Bronchial epithelial cell (primary cell): ENCODE measurements around the gene CARD10. TPM values are rescaled to one million over a fixed set of nuclear protein-coding genes. Genes with fewer than 3 reads are reported as not detected.
A peak's percentile ranks its signal among the peaks of the same experiment; 100 is the strongest.

Experiments
- DNase-seq: peaks from one replicate; pipeline ENCODE4 v3.0.0-alpha.2; 2010; ENCODE audit warnings: low read depth
- FAIRE-seq: peaks from 2 replicates; lab custom pipeline; 2011; peaks lifted over from hg19 to GRCh38; lab: Jason Lieb, UNC
- H3K27me3 ChIP-seq: 2 replicates; pipeline ENCODE4 v1.5.1; 2011; ENCODE audit warnings: low read length; ENCODE audit not compliant: control insufficient read depth, insufficient read depth
- H3K36me3 ChIP-seq: 2 replicates; pipeline ENCODE4 v1.5.1; 2011; ENCODE audit warnings: low read length; ENCODE audit not compliant: control insufficient read depth, insufficient read depth
- H3K4me3 ChIP-seq: 2 replicates; pipeline ENCODE4 v1.5.1; 2011; ENCODE audit warnings: mild to moderate bottlenecking, low read depth, low read length, control low read depth
- CTCF ChIP-seq: IDR thresholded peaks from 2 replicates; pipeline ENCODE4 v1.5.1; 2011; ENCODE audit warnings: mild to moderate bottlenecking, moderate library complexity, low read length, control low read depth, inconsistent platforms; ENCODE audit not compliant: insufficient read depth, severe bottlenecking
- total RNA-seq: library from RNA; depleted of rRNA; stranded (reverse); fragments of >200 nt; gene quantifications from 2 replicates; pipeline ENCODE4 v1.2.1, GENCODE V29; 2014

The CARD10 gene
- total RNA-seq, 1 donor from 2014 or later: 14.2 TPM

GRCh38 chr22:37504964-37505363, 14.3 kb downstream of the CARD10 start:
- no peak for DNase-seq
- FAIRE-seq: no peak
- H3K36me3 ChIP-seq: peaks cover 61% of the 10 kb centered on the region
- no peak overlapping the region for H3K4me3 ChIP-seq
- no peaks in the 10 kb centered on the region for H3K27me3 ChIP-seq
- TF ChIP-seq CTCF: no peak

- Histone ChIP-seq H3K27me3 (no peaks in the 10 kb centered on the region), H3K36me3 (peaks cover 59% of the 10 kb centered on the region), H3K4me3 (no peak overlapping the region)
- FAIRE-seq: no peak
- DNase-seq: no peak
- TF ChIP-seq CTCF: no peak
Observed at GRCh38 chr22:37503850-37504249, 15.4 kb downstream of the CARD10 start.

- no peak for TF ChIP-seq CTCF
- peaks cover 58% of the 10 kb centered on the region for H3K36me3 ChIP-seq
- FAIRE-seq (no peak), DNase-seq (no peak)
- H3K4me3 ChIP-seq: no peak overlapping the region
- no peaks in the 10 kb centered on the region for H3K27me3 ChIP-seq
Observed at GRCh38 chr22:37503183-37503683, 16.0 kb downstream of the CARD10 start.

- Histone ChIP-seq H3K36me3 (peaks cover 57% of the 10 kb centered on the region), H3K4me3 (no peak overlapping the region), H3K27me3 (no peaks in the 10 kb centered on the region)
- DNase-seq: no peak
- no peak for FAIRE-seq
- no peak for TF ChIP-seq CTCF
Observed at GRCh38 chr22:37502342-37503182, 16.7 kb downstream of the CARD10 start.

GRCh38 chr22:37501610-37502341, 17.4 kb downstream of the CARD10 start:
- DNase-seq: no peak
- FAIRE-seq: peak; percentile 88
- no peaks in the 10 kb centered on the region for H3K27me3 ChIP-seq
- H3K36me3 ChIP-seq: peaks cover 51% of the 10 kb centered on the region
- H3K4me3 ChIP-seq: no peak overlapping the region
- TF ChIP-seq CTCF: no peak
